OCI-LY1 (cell line): Measurements from ENCODE around the gene LIN54.

Source experiments
- H2AFZ ChIP-seq: fragments of 200-600 bp; sonication (generic), shearing (Covaris generic); 2 replicates; pipeline ENCODE4 v1.6.0; 2014; ENCODE audit warnings: antibody characterized with exemption, mild to moderate bottlenecking, low read length
- H3F3A ChIP-seq: fragments of 200-600 bp; sonication (generic), shearing (Covaris generic); 2 replicates; pipeline ENCODE4 v1.6.0; 2014; ENCODE audit warnings: mild to moderate bottlenecking, antibody characterized with exemption, low read length, moderate library complexity; ENCODE audit not compliant: insufficient read depth
- H3K27ac ChIP-seq: fragments of 200-600 bp; sonication (generic); 2 replicates; pipeline ENCODE4 v1.5.1; 2014; ENCODE audit warnings: low read length, mixed run types, mild to moderate bottlenecking, low read depth; ENCODE audit not compliant: poor library complexity, severe bottlenecking
- H3K27me3 ChIP-seq: fragments of 200-600 bp; sonication (generic); 2 replicates; pipeline ENCODE4 v1.6.0; 2014; ENCODE audit warnings: antibody characterized with exemption, mild to moderate bottlenecking, low read length, moderate library complexity; ENCODE audit not compliant: insufficient read depth
- H3K36me3 ChIP-seq: fragments of 200-600 bp; sonication (generic); 2 replicates; pipeline ENCODE4 v1.6.1; 2014; ENCODE audit warnings: mild to moderate bottlenecking, antibody characterized with exemption, low read length, moderate library complexity, mixed read lengths; ENCODE audit not compliant: insufficient read depth
- H3K4me1 ChIP-seq: fragments of 200-600 bp; sonication (generic); 2 replicates; pipeline ENCODE4 v1.5.1; 2014; ENCODE audit warnings: mild to moderate bottlenecking, low read length, moderate library complexity; ENCODE audit not compliant: insufficient read depth, severe bottlenecking
- H3K4me2 ChIP-seq: fragments of 200-600 bp; sonication (generic), shearing (Covaris generic); 2 replicates; pipeline ENCODE4 v1.6.1; 2014; ENCODE audit warnings: low read length
- H3K4me3 ChIP-seq: fragments of 200-600 bp; sonication (generic); 2 replicates; pipeline ENCODE4 v1.5.1; 2014; ENCODE audit warnings: low read length, low read depth, mild to moderate bottlenecking, mixed read lengths; ENCODE audit not compliant: poor library complexity, severe bottlenecking
- H3K79me2 ChIP-seq: fragments of 200-600 bp; shearing (Covaris generic); 2 replicates; pipeline ENCODE4 v1.6.1; 2016; ENCODE audit warnings: mixed run types, low read length, mixed read lengths; ENCODE audit not compliant: insufficient read depth
- H3K9ac ChIP-seq: fragments of 200-600 bp; sonication (generic), shearing (Covaris generic); 2 replicates; pipeline ENCODE4 v1.6.1; 2014; ENCODE audit warnings: mild to moderate bottlenecking, low read length, mixed read lengths
- H3K9me2 ChIP-seq: fragments of 200-600 bp; sonication (generic), shearing (Covaris generic); 2 replicates; pipeline ENCODE4 v1.6.1; 2014; ENCODE audit warnings: low read depth, mild to moderate bottlenecking, low read length, mixed read lengths
- H3K9me3 ChIP-seq: fragments of 200-600 bp; shearing (Covaris generic); 2 replicates; pipeline ENCODE4 v1.6.1; 2014; ENCODE audit warnings: low read length, mixed read lengths
- H4K20me1 ChIP-seq: fragments of 200-600 bp; sonication (generic), shearing (Covaris generic); 2 replicates; pipeline ENCODE4 v1.6.0; 2016; ENCODE audit warnings: mild to moderate bottlenecking, low read length; ENCODE audit not compliant: insufficient read depth
- CTCF ChIP-seq: fragments of 200-600 bp; sonication (generic), shearing (Covaris generic); IDR thresholded peaks from 2 replicates; pipeline ENCODE4 v1.5.1; 2017; ENCODE audit warnings: mild to moderate bottlenecking, antibody characterized with exemption, low read length, moderate library complexity, mixed read lengths
- EZH2 ChIP-seq: fragments of 200-600 bp; sonication (generic), shearing (Covaris generic); IDR thresholded peaks from 2 replicates; pipeline ENCODE4 v1.8.0; 2017; ENCODE audit warnings: borderline replicate concordance, mixed run types, mild to moderate bottlenecking, antibody characterized with exemption, low read length, moderate library complexity, mixed read lengths

The LIN54 gene

DNA sequence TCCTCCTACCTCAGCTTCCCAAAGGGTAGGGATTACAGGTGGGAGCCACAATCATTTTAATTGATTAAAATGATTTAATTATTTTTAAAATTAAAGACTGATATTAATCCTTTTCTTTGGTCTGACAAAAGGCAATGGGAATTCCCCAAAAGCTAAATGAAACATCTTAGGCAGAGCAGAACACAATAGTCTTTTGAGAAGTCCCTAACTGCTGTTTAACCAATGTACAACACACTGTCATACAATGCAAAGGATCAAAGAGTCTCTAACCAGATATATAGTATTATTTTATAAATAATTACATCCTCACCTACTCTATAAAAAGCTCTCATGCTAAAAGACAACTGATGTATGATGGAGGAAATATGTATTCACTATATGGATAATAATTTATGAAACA lies 63.1 kb downstream of the LIN54 start:
- Histone ChIP-seq H3K4me1 (no peaks in the 10 kb centered on the region), H3K4me2 (no peak overlapping the region), H3F3A (no peaks in the 10 kb centered on the region), H3K27ac (no peak overlapping the region), H3K9ac (no peak overlapping the region), H3K79me2 (no peaks in the 10 kb centered on the region), H3K36me3 (peaks cover 27% of the 10 kb centered on the region), H2AFZ (no peak overlapping the region), H3K9me3 (no peaks in the 10 kb centered on the region), H3K9me2 (no peaks in the 10 kb centered on the region), H4K20me1 (no peaks in the 10 kb centered on the region), H3K4me3 (no peak overlapping the region), H3K27me3 (no peaks in the 10 kb centered on the region)
- TF ChIP-seq EZH2, result no peak
- TF ChIP-seq CTCF, result no peak

DNA sequence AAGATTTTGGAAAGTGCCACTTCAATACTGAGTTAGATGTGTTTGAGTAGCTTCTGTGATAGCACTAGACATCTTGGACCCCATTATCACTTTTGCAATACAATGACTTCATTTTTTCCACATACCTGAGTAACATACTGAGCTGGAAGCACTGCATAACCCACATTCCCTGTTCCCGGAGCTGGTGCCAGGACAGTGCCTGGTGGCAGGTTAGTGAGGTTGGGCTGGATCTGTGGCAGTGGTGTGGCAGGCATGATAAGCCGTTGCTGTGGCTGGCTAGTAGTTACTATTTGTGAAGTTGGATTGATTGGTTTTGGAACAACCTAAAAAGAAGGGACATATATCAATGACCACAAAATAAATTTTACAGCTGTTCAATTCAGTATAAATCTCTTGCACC lies 71.2 kb downstream of the LIN54 start:
- no peaks in the 10 kb centered on the region for H3K79me2 ChIP-seq
- H3K4me3 ChIP-seq, result no peak overlapping the region
- no peaks in the 10 kb centered on the region for H3K9me3 ChIP-seq
- no peak overlapping the region for H3K27ac ChIP-seq
- H3K4me2 ChIP-seq, result no peak overlapping the region
- no peaks in the 10 kb centered on the region for H3K9me2 ChIP-seq
- H4K20me1 ChIP-seq, result no peaks in the 10 kb centered on the region
- no peaks in the 10 kb centered on the region for H3F3A ChIP-seq
- H3K9ac ChIP-seq, result no peak overlapping the region
- TF ChIP-seq CTCF (no peak), EZH2 (no peak)
- no peaks in the 10 kb centered on the region for H3K27me3 ChIP-seq
- H3K36me3 ChIP-seq, result peaks cover 64% of the 10 kb centered on the region
- H3K4me1 ChIP-seq, result no peaks in the 10 kb centered on the region
- no peak overlapping the region for H2AFZ ChIP-seq

- Histone ChIP-seq H3K9ac (no peak overlapping the region), H2AFZ (no peak overlapping the region), H3K4me1 (no peaks in the 10 kb centered on the region), H3K9me2 (no peaks in the 10 kb centered on the region), H3K4me2 (no peak overlapping the region), H4K20me1 (no peaks in the 10 kb centered on the region), H3K27ac (no peak overlapping the region), H3K36me3 (peaks cover 69% of the 10 kb centered on the region), H3K4me3 (no peak overlapping the region), H3K9me3 (no peaks in the 10 kb centered on the region), H3F3A (no peaks in the 10 kb centered on the region), H3K27me3 (no peaks in the 10 kb centered on the region), H3K79me2 (no peaks in the 10 kb centered on the region)
- TF ChIP-seq EZH2 (no peak), CTCF (no peak)
Measured at GRCh38 chr4:82934441-82934840, 76.2 kb downstream of the LIN54 start.
